Stimulated activated CD8-positive, alpha-beta memory T cell treated with anti-CD3 and anti-CD28 coated beads, Interleukin-7, amount 100 ng/mL, for 24 hours (primary cell): ENCODE results near the gene SEMA5B.

ENCODE experiments used
- DNase-seq: peaks from one replicate; pipeline ENCODE4 v3.0.0-alpha.2; 2020; ENCODE audit warnings: low read depth

The SEMA5B gene

GRCh38 chr3:122892118-122892960, 135.2 kb downstream of the SEMA5B start:
- DNase-seq = no peak

GRCh38 chr3:122890720-122891220, 136.8 kb downstream of the SEMA5B start:
- DNase-seq = no peak

- DNase-seq = no peak
Observed at GRCh38 chr3:122890077-122890719, 137.4 kb downstream of the SEMA5B start.

- DNase-seq = no peak
Observed at GRCh38 chr3:122886946-122887345, 140.6 kb downstream of the SEMA5B start.

GRCh38 chr3:122886251-122886650, 141.3 kb downstream of the SEMA5B start:
- DNase-seq = no peak

GRCh38 chr3:122882361-122882947, 145.1 kb downstream of the SEMA5B start:
- no peak for DNase-seq

GRCh38 chr3:122880624-122881023, 146.9 kb downstream of the SEMA5B start:
- DNase-seq = no peak

GRCh38 chr3:122880173-122880572, 147.4 kb downstream of the SEMA5B start:
- no peak for DNase-seq

GRCh38 chr3:122875547-122876127, 151.9 kb downstream of the SEMA5B start:
- no peak for DNase-seq

GRCh38 chr3:122873741-122874515, 153.6 kb downstream of the SEMA5B start:
- DNase-seq = no peak

- no peak for DNase-seq
Observed at GRCh38 chr3:122868322-122868721, 159.2 kb downstream of the SEMA5B start.

GRCh38 chr3:122864498-122864897, 163.1 kb downstream of the SEMA5B start:
- DNase-seq = no peak

GRCh38 chr3:122862381-122862780, 165.2 kb downstream of the SEMA5B start:
- no peak for DNase-seq
